HG03354 (cell line): ENCODE measurements around the gene ESPN.

Source experiments
- ATAC-seq: cut with Tn5 transposase; IDR thresholded peaks from one replicate; pipeline ENCODE4 v1.9.1; 2021; ENCODE audit warnings: mild to moderate bottlenecking; ENCODE audit not compliant: unreplicated experiment, poor library complexity, severe bottlenecking

ESPN gene

DNA sequence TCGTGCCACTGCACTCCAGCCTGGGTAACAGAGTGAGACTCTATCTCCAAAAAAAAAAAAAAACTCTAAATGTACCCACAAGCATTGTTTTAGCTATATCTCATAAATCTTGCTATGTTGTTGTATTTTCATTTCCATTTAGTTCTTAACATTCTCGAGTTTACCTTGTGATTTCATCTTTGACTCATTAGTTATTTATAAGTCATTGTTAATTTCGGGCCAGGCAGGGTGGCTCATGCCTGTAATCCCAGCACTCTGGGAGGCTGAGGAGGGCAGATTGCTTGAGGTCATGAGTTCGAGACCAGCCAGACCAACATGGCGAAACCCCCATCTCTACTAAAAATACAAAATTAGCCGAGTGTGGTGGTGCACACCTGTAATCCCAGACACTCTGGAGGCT is 16.6 kb upstream of the ESPN start:
- no peak for ATAC-seq

DNA sequence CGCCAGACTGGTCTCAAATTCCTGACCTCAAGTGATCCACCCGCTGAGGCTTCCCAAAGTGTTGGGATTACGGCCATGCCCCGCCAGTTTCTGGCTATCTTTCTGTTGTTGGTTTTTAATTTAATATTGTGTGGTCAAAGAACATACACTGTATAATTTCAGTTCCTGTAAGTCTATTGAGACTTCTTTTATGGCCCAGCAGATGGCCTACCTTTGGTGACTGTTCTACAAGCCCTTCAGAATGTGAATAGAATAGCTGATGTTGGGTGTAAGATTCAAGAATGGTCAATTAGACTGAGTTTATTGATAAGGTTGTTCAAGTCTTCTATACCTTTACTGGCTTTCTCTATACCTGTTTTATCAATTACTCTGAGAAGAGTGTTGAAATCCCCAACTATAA is 15.5 kb upstream of the ESPN start:
- no peak for ATAC-seq

DNA sequence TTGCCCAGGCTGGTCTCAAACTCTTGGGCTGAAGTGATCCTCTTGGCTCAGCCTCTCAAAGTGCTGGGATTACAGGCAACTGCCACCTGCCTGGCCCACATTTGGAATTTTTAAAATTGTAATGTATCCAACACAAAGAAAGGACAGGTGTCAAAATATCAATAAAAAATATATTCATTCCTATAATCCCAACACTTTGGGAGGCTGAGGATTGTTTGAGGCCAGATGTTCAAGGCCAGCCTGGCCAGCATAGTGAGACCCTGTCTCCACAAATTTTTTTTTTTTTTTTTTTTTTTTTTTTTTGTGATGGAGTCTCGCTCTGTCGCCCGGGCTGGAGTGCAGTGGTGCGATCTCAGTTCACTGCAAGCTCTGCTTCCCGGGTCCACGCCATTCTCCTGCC is 14.8 kb upstream of the ESPN start:
- ATAC-seq = no peak

GRCh38 chr1:6410248-6410893 is 14.2 kb upstream of the ESPN start:
- ATAC-seq = no peak

GRCh38 chr1:6412896-6413295 is 11.7 kb upstream of the ESPN start:
- ATAC-seq = no peak

- peak; percentile 78 for ATAC-seq
Measured at GRCh38 chr1:6414443-6414844, 10.1 kb upstream of the ESPN start.

- no peak for ATAC-seq
Measured at GRCh38 chr1:6414881-6415626, 9.5 kb upstream of the ESPN start.

- no peak for ATAC-seq
Measured at GRCh38 chr1:6416295-6416656, 8.3 kb upstream of the ESPN start.

- ATAC-seq = no peak
Measured at GRCh38 chr1:6416906-6417305, 7.7 kb upstream of the ESPN start.

GRCh38 chr1:6417961-6418667 is 6.5 kb upstream of the ESPN start:
- no peak for ATAC-seq

- ATAC-seq = no peak
Measured at GRCh38 chr1:6418668-6419396, 5.7 kb upstream of the ESPN start.

DNA sequence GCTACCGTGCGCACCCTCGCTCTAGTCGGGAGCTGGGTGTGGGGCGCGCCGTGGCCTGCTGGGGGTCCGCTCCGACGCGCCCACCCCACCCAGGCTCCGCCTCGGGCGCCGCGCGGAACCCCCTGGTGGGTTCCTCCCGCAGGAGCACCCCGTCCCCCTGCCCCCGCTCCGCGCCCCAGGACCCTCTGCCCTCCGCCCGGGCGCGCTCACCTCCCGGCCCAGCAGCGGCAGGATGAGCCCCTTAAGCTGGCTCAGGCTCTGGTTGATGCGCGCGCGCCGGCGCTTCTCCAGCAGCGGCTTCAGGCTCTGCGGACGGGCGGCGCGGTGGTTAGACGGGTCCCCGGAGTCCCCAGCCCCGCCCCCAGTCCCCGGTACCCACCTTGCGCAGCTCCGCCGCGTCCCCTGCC is 5.2 kb upstream of the ESPN start:
- no peak for ATAC-seq

- ATAC-seq = no peak
Measured at GRCh38 chr1:6419804-6420453, 4.6 kb upstream of the ESPN start, which contains the start of gene HES2. Gene HES2 (minus strand): TSS chr1:6419919. CDS start chr1:6419820, 99 bp downstream.

DNA sequence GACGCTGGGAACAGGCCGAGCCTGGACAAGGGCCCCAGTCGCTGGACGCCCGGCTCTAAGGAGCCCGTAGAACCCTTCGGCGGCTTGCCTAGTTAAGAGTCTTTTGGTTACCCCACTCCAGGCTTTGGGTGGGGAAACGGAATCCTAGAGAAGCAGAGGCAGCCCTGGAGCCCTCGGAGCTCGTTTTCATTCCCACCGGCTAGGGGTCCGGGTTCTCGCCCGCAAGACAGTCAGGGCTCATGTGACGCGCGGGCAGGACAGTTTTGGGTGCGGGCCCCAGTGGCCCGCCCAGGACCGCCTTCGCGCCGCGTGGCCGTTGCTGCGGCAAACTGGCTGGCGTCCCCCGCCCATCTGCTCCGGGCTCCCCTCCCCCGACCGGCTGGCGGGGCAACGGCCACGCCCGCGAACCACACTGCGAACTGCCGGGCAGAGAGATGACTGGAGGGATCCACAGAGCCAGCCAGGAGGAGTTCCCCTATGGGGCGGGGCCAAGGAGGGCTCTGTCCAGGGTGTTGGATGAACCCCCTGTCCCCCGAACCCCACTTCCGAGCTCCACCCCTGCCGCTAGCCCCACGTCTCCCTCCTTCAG is 4.0 kb upstream of the ESPN start:
- no peak for ATAC-seq

- no peak for ATAC-seq
Measured at GRCh38 chr1:6421266-6421665, 3.3 kb upstream of the ESPN start.

- no peak for ATAC-seq
Measured at GRCh38 chr1:6423321-6423999, 1.1 kb upstream of the ESPN start.

DNA sequence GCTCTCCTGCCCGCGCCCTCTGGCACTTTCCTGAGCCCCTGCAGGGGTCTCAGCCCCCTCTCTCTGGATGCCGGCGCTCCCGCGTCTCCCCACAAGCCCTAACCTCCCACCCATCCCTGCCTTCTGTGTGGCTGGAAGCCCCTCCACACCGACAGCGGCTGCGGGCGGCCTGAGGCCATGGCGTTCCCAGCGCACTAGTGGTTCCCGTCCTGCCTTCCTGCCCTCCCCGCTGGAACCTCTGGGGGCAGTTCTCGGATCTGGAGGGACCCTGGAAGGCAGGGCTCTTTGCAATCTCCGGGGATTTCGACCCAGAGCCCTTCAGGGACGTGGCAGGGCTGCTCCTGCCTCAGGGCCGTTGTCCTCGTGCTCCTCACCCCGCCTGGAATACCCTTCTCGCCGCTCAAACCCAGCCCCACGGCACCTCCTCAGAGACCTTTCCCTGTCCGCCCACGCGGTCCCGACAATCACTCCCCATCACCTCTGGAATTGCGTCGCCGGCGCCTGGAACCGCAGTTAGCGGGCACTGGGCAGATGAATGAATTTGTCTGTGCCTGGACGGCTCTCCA is 493 bp upstream of the ESPN start:
- ATAC-seq = no peak

DNA sequence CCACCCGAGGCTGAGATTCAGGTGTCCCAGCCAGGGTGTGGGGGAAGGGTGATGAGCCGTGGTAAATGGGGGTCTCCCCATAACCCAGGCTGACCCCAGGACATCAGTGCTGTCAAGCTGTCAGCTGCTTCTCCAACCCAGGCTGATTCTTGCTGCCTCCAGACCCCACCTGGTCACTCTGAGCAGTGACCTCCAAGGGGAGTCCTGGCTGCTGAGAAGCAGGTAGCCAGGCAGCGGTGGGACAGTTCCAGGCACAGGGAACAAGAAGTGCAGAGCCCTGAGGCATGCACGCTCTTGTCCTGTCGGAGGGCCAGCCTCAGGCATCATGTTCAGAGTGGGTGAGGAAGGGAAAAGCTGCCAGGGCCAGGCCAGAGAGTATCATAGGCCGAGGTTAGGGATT is 1.1 kb downstream of the ESPN start:
- ATAC-seq = no peak
